BJ (cell line): ENCODE measurements around the gene RDH12. TPM values are rescaled to one million over a fixed set of nuclear protein-coding genes. Genes with fewer than 3 reads are reported as not detected.

Source experiments
- CTCF ChIA-PET: fragments of 350-600 bp; formaldehyde crosslinking; extraction: SDS; loops from one replicate; lab custom pipeline; 2021; ENCODE audit warnings: antibody characterized with exemption, inconsistent platforms; lab: Yijun Ruan, JAX
- POLR2A ChIA-PET: fragments of 300-600 bp; sonication (Branson Sonifier 250); formaldehyde crosslinking; extraction: SDS; loops from one replicate; lab custom pipeline; 2021; ENCODE audit warnings: antibody characterized with exemption; lab: Charles Lee
- DNase-seq: peaks from one replicate; pipeline ENCODE4 v3.0.0-alpha.2; 2011; ENCODE audit warnings: low read depth
- H3K27me3 ChIP-seq: 2 replicates; pipeline ENCODE4 v1.6.0; 2011; ENCODE audit warnings: low read length; ENCODE audit not compliant: control insufficient read depth, insufficient read depth
- H3K36me3 ChIP-seq: 2 replicates; pipeline ENCODE4 v1.5.1; 2011; ENCODE audit warnings: low read length; ENCODE audit not compliant: control insufficient read depth, insufficient read depth
- H3K4me3 ChIP-seq: 2 replicates; pipeline ENCODE4 v1.5.1; 2011; ENCODE audit warnings: low read depth, mild to moderate bottlenecking, control low read depth, low read length
- CTCF ChIP-seq: IDR thresholded peaks from 2 replicates; pipeline ENCODE4 v1.5.1; 2011; ENCODE audit warnings: low read depth, mild to moderate bottlenecking, control low read depth, inconsistent platforms, low read length, moderate library complexity; ENCODE audit not compliant: insufficient read depth
- polyA plus RNA-seq: library from polyadenylated mRNA; depleted of rRNA; stranded (reverse); fragments of >200 nt; gene quantifications from 2 replicates; pipeline ENCODE4 v1.2.3, GENCODE V29; 2011

RDH12 gene
- polyA plus RNA-seq, 1 experiment: not detected

DNA sequence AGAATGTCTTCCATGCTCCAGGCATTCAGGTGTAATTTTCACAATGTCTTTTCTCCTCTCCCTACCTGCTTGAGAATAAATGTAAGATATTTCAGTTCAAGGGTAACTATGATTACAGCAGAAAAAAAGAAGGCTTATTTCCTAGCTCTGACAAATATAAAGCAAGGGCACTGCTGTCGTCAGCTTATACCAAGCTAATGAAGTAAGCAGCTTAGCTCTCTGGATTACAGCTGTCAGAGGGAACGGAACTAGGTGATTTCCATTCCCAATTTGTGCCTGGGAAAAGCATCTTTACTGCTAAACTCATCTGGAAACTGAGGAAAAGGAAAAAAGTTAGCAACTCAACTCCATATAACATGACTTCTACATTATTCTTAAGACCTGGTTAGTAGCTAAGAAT, 58.2 kb downstream of the RDH12 start:
- no peaks in the 10 kb centered on the region for H3K27me3 ChIP-seq
- peaks cover 14% of the 10 kb centered on the region for H3K36me3 ChIP-seq
- no peak for TF ChIP-seq CTCF
- CTCF ChIA-PET: interaction anchor here (1.0 to 1.1 kb wide), 2 partner anchors 106 to 280 kb away, joined by 4 read pairs; no protein-coding TSS in a partner anchor
- POLR2A ChIA-PET: no interaction called here
- DNase-seq: no peak
- H3K4me3 ChIP-seq: no peak overlapping the region

- no peak for TF ChIP-seq CTCF
- ChIA-PET CTCF (interaction anchor here (1.5 kb wide), 1 partner anchor 9 kb away, joined by 4 read pairs; no protein-coding TSS in a partner anchor), POLR2A (no interaction called here)
Measured at GRCh38 chr14:67762051-67762450, 60.4 kb downstream of the RDH12 start.

DNA sequence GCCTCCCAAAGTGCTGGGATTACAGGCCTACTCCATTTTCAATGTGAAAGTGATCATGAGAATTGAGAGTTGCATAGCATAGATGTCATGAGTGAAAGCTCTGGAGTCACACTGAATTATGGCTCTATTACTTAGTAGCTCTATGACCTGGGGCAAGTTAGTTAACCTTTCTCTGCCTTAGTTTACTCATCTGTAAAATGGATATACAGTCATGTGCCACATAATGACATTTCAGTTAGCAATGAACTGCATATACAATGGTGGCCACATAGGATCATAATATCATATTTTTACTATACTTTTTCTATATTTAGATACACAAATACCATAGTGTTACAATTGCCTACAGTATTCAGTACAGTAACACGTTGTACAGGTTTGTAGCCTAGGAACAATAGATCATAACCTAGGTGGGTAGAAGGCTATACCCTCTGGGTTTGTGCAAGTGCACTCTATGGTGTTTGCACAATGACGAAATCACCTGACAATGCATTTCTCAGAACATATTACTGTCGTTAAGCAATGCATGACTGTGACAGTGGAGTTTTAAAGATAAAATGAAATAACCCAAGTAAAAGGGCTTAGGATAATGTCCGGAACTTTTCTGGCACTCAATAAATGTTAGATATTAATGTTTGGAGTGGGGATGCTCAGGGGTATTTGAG, 61.6 kb downstream of the RDH12 start:
- CTCF ChIA-PET: no interaction called here
- POLR2A ChIA-PET: no interaction called here
- H3K4me3 ChIP-seq: no peak overlapping the region
- no peak for DNase-seq
- no peak for TF ChIP-seq CTCF
- no peaks in the 10 kb centered on the region for H3K27me3 ChIP-seq
- peaks cover 20% of the 10 kb centered on the region for H3K36me3 ChIP-seq

More at GRCh38 chr14:67762051-67762450, 60.4 kb downstream of the RDH12 start:
- Histone ChIP-seq H3K27me3 (no peaks in the 10 kb centered on the region), H3K4me3 (no peak overlapping the region), H3K36me3 (peaks cover 17% of the 10 kb centered on the region)
- DNase-seq: no peak

GRCh38 chr14:67764496-67764895, 62.8 kb downstream of the RDH12 start:
- ChIA-PET POLR2A (no interaction called here), CTCF (no interaction called here)
- TF ChIP-seq CTCF: no peak
- DNase-seq: no peak
- Histone ChIP-seq H3K27me3 (no peaks in the 10 kb centered on the region), H3K36me3 (peaks cover 21% of the 10 kb centered on the region), H3K4me3 (no peak overlapping the region)

DNA sequence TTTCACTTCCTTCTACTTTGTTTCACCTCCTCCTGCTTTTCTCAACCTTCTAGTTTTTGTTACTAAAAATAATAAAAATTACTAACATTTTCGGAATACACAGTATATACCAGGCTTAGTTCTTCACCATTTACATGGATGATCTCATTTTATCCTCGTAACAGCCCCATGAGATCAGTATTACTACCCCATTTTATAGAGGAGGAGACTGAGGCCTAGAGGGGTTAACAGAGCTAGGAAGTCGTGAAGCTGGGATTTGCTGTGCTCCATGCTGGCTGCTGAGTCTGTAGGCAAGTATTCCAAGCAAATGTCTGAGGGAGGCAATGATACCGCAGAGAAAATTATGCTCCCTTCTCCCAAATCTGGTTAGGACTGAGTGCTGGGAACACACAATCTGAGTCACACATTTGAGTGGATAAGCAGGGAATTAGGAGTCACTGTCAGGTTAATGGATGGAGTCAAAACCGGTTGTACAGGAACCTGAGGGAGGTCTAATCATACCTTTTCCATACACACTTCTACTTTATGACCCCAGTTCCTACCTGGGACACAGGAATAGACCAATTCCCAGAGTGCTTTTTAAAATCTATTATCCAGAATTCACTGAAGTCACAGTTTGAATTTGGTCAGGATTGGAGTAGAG, 63.6 kb downstream of the RDH12 start:
- no peak for TF ChIP-seq CTCF
- ChIA-PET POLR2A (no interaction called here), CTCF (no interaction called here)
- Histone ChIP-seq H3K4me3 (no peak overlapping the region), H3K36me3 (peaks cover 23% of the 10 kb centered on the region), H3K27me3 (no peaks in the 10 kb centered on the region)
- DNase-seq: no peak
